ENCODE data around the gene AFTPH.

GRCh38 chr2:64485331-64485730, 38.8 kb upstream of the AFTPH start:
- TF ChIP-seq CTCF (IDR thresholded peaks at IDR 0.05) (no peak), POLR2A (IDR thresholded peaks at IDR 0.05) (no peak)
